Kidney (tissue), 14 donors: ENCODE results near the gene NRCAM. TPM values are rescaled to one million over a fixed set of nuclear protein-coding genes. Genes with fewer than 3 reads are reported as not detected.
"Not testable (repeated sequence)": the region's sequence is repeated elsewhere in the genome, so short reads cannot be mapped to it uniquely, and the experiment has no call there.

Experiments
- DNase-seq, 5 donors: peaks; one replicate each; pipeline ENCODE4 v3.0.0-alpha.2; 2013 to 2020
- FAIRE-seq: peaks from 2 replicates; lab custom pipeline; 2012; peaks lifted over from hg19 to GRCh38; lab: Jason Lieb, UNC
- H3K27ac ChIP-seq, 2 donors: one replicate each; pipeline ENCODE4 v1.7.0; 2013; ENCODE audit warnings: low read depth in 2 of 2, low read length in 2 of 2, inconsistent platforms in 1 of 2
- H3K27me3 ChIP-seq: one replicate; pipeline ENCODE4 v1.7.1; 2013; ENCODE audit warnings: low read length, inconsistent platforms; ENCODE audit not compliant: control insufficient read depth, insufficient read depth
- H3K36me3 ChIP-seq, 3 donors: one replicate each; pipeline versions ENCODE4 v1.7.0 to v1.7.1; 2013; ENCODE audit warnings: low read length in 3 of 3, control low read depth in 1 of 3, inconsistent platforms in 1 of 3; ENCODE audit not compliant: insufficient read depth in 3 of 3, control insufficient read depth in 2 of 3
- H3K4me1 ChIP-seq, 3 donors: one replicate each; pipeline versions ENCODE4 v1.7.0 to v1.7.1; 2013; ENCODE audit warnings: low read length in 3 of 3, inconsistent platforms in 1 of 3, low read depth in 1 of 3; ENCODE audit not compliant: control insufficient read depth in 2 of 3, insufficient read depth in 2 of 3
- H3K4me3 ChIP-seq, 3 donors: one replicate each; pipeline versions ENCODE4 v1.7.0 to v1.8.1; 2013; ENCODE audit warnings: low read length in 3 of 3, control low read depth in 1 of 3, inconsistent platforms in 1 of 3
- H3K9ac ChIP-seq, 3 donors: one replicate each; pipeline versions ENCODE4 v1.7.0 to v1.7.1; 2013; ENCODE audit warnings: low read length in 3 of 3, control low read depth in 1 of 3, inconsistent platforms in 1 of 3
- H3K9me3 ChIP-seq, 3 donors: one replicate each; pipeline versions ENCODE4 v1.7.0 to v1.7.1; 2013; ENCODE audit warnings: low read length in 3 of 3, control low read depth in 1 of 3, inconsistent platforms in 1 of 3; ENCODE audit not compliant: control insufficient read depth in 2 of 3, insufficient read depth in 1 of 3
- intact Hi-C: fragments of 100-400 bp; cut with DNase I; formaldehyde crosslinking; loops from one replicate; pipeline ENCODE4 v1.11.1; 2022
- polyA plus RNA-seq: library from polyadenylated mRNA; stranded (reverse); fragments of 350-450 nt; fragmentation: Illumina TruSeq; extraction: RNeasy Lipid Tissue Mini Kit (QIAGEN cat#74804); gene quantifications from one replicate; pipeline ENCODE4 v1.2.3, GENCODE V29; 2014; ENCODE audit warnings: low read depth, low replicate concordance; ENCODE audit not compliant: insufficient read depth
- total RNA-seq: library from RNA; stranded (reverse); fragmentation: NEBNext Ultra II Directional; extraction: Animal tissue kit (Norgen Biotek cat#: 25700); gene quantifications from one replicate; pipeline ENCODE4 v1.2.1, GENCODE V29; 2021
- TF ChIP-seq, protein P1 (sequence below): IDR thresholded peaks from 3 replicates; pipeline ENCODE4 v1.5.1; 2012; ENCODE audit warnings: mild to moderate bottlenecking, moderate library complexity, borderline replicate concordance; ENCODE audit not compliant: insufficient read depth; ENCODE audit errors: extremely low read depth
- donor health status: control.
- donor health status: control.
- donor health status: control.
- donor health status: control.
- donor health status: control.
- donor health status: DM: yes; HTN: yes; CAD: no.
- donor health status: Normal renal cell carcinoma (clear cell type).

Gene NRCAM
- total and polyA plus RNA-seq, 2 donors from 2014 or later = 16.8 to 20.6 TPM

DNA sequence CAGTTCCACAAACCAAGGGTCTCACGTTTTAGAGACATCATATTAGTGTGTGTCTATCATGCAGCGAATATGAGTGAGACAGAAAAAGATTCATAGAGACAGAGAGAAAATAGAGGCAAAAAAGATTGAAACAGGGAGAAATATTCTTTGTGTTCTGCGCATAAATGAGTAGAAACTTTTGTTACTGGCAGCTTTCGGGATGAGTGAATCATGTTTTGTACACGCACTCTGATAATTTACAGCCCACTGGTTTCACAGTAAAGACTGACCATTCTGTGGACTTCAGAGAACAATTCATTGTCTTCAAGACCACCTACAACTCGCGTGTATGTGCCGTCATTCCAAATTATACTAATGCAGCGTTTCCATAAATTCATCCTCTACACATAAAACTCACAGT lies 60.2 kb downstream of the NRCAM start:
- no peaks in the 10 kb centered on the region for H3K27me3 ChIP-seq
- H3K4me1 ChIP-seq = peaks cover 0 to 12% (median 8%) of the 10 kb centered on the region in 3 donors
- H3K9ac ChIP-seq = no peak overlapping the region
- no peak overlapping the region for H3K4me3 ChIP-seq
- DNase-seq = no peak
- H3K27ac ChIP-seq = no peak overlapping the region
- intact Hi-C loops = no loop called here
- TF ChIP-seq, protein P1, sequence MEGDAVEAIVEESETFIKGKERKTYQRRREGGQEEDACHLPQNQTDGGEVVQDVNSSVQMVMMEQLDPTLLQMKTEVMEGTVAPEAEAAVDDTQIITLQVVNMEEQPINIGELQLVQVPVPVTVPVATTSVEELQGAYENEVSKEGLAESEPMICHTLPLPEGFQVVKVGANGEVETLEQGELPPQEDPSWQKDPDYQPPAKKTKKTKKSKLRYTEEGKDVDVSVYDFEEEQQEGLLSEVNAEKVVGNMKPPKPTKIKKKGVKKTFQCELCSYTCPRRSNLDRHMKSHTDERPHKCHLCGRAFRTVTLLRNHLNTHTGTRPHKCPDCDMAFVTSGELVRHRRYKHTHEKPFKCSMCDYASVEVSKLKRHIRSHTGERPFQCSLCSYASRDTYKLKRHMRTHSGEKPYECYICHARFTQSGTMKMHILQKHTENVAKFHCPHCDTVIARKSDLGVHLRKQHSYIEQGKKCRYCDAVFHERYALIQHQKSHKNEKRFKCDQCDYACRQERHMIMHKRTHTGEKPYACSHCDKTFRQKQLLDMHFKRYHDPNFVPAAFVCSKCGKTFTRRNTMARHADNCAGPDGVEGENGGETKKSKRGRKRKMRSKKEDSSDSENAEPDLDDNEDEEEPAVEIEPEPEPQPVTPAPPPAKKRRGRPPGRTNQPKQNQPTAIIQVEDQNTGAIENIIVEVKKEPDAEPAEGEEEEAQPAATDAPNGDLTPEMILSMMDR = no peak
- FAIRE-seq = no peak
- no peaks in the 10 kb centered on the region for H3K36me3 ChIP-seq
- H3K9me3 ChIP-seq = no peaks in the 10 kb centered on the region

GRCh38 chr7:108395426-108395825 lies 60.8 kb downstream of the NRCAM start:
- Histone ChIP-seq H3K27ac (no peak overlapping the region), H3K36me3 (no peaks in the 10 kb centered on the region), H3K4me3 (no peak overlapping the region), H3K9me3 (no peaks in the 10 kb centered on the region), H3K9ac (no peak overlapping the region), H3K4me1 (peaks cover 0 to 12% (median 8%) of the 10 kb centered on the region in 3 donors), H3K27me3 (no peaks in the 10 kb centered on the region)
- intact Hi-C loops = no loop called here
- DNase-seq (peak in 1 of 5 donors; percentile 3), FAIRE-seq (no peak)
- TF ChIP-seq, protein P1 = no peak

GRCh38 chr7:108393097-108393496 lies 63.1 kb downstream of the NRCAM start:
- H3K36me3 ChIP-seq, H3K9me3 ChIP-seq, DNase-seq, H3K27me3 ChIP-seq, H3K9ac ChIP-seq, H3K27ac ChIP-seq, FAIRE-seq, intact Hi-C loops, H3K4me3 ChIP-seq: not testable (repeated sequence)
- H3K4me1 ChIP-seq = peaks cover 0 to 12% (median 8%) of the 10 kb centered on the region in 3 donors

- H3K27me3 ChIP-seq, H3K9me3 ChIP-seq, H3K27ac ChIP-seq, DNase-seq, H3K4me3 ChIP-seq, intact Hi-C loops, H3K4me1 ChIP-seq, FAIRE-seq, H3K9ac ChIP-seq, H3K36me3 ChIP-seq: not testable (repeated sequence)
Measured at GRCh38 chr7:108387686-108388085, 68.5 kb downstream of the NRCAM start.
